Activated CD4-positive, CD25-positive, alpha-beta regulatory T cell treated with anti-CD3 and anti-CD28 coated beads, Interleukin-2, amount 50 U/mL, for 72 hours (primary cell): Measurements from ENCODE around the gene ZNF516.

Experiments
- DNase-seq: peaks from one replicate; pipeline ENCODE4 v3.0.0; 2021

Gene ZNF516

GRCh38 chr18:76353500-76353899, 141.5 kb downstream of the ZNF516 start:
- no peak for DNase-seq

GRCh38 chr18:76353046-76353445, 142.0 kb downstream of the ZNF516 start:
- DNase-seq, result no peak

GRCh38 chr18:76351961-76352581, 143.0 kb downstream of the ZNF516 start:
- DNase-seq, result no peak

- DNase-seq, result no peak
These were observed 144.7 kb downstream of the ZNF516 start for GRCh38 chr18:76350134-76351025.

GRCh38 chr18:76349067-76349715, 145.9 kb downstream of the ZNF516 start:
- DNase-seq, result peak; percentile 59

GRCh38 chr18:76348267-76349066, 146.6 kb downstream of the ZNF516 start:
- no peak for DNase-seq

GRCh38 chr18:76347341-76347740, 147.7 kb downstream of the ZNF516 start:
- DNase-seq, result no peak

- no peak for DNase-seq
These were observed 148.4 kb downstream of the ZNF516 start for GRCh38 chr18:76346490-76347130.

GRCh38 chr18:76345901-76346300, 149.1 kb downstream of the ZNF516 start:
- no peak for DNase-seq

- DNase-seq, result no peak
These were observed 151.0 kb downstream of the ZNF516 start for GRCh38 chr18:76343938-76344569.

GRCh38 chr18:76340410-76340809, 154.6 kb downstream of the ZNF516 start:
- DNase-seq, result no peak

- no peak for DNase-seq
These were observed 155.8 kb downstream of the ZNF516 start for GRCh38 chr18:76339246-76339620.

- no peak for DNase-seq
These were observed 156.3 kb downstream of the ZNF516 start for GRCh38 chr18:76338619-76339245.

GRCh38 chr18:76338088-76338487, 157.0 kb downstream of the ZNF516 start:
- no peak for DNase-seq

GRCh38 chr18:76335859-76336640, 159.0 kb downstream of the ZNF516 start:
- DNase-seq, result no peak

GRCh38 chr18:76328140-76328539, 166.9 kb downstream of the ZNF516 start:
- DNase-seq, result no peak

- DNase-seq, result no peak
These were observed 171.2 kb downstream of the ZNF516 start for GRCh38 chr18:76323891-76324290.

GRCh38 chr18:76322686-76323085, 172.4 kb downstream of the ZNF516 start:
- no peak for DNase-seq

- no peak for DNase-seq
These were observed 175.7 kb downstream of the ZNF516 start for GRCh38 chr18:76319366-76319765.

GRCh38 chr18:76318607-76319006, 176.4 kb downstream of the ZNF516 start:
- no peak for DNase-seq

GRCh38 chr18:76317136-76317535, 177.9 kb downstream of the ZNF516 start:
- DNase-seq, result no peak
